Measurements from ENCODE around the gene PGF.

The PGF gene

GRCh38 chr14:74915826-74916225, 39.6 kb downstream of the PGF start:
- no peak for DNase-seq

GRCh38 chr14:74915426-74915825, 40.0 kb downstream of the PGF start:
- no peak for DNase-seq

- DNase-seq: peak; percentile 33 to 61
Observed at GRCh38 chr14:74913986-74914573, 41.3 kb downstream of the PGF start.

GRCh38 chr14:74913393-74913910, 41.9 kb downstream of the PGF start:
- DNase-seq: no peak

- DNase-seq: no peak
Observed at GRCh38 chr14:74912801-74913200, 42.6 kb downstream of the PGF start.

- no peak for DNase-seq
Observed at GRCh38 chr14:74912111-74912510, 43.3 kb downstream of the PGF start.

GRCh38 chr14:74911704-74912103, 43.7 kb downstream of the PGF start:
- DNase-seq: no peak

GRCh38 chr14:74911221-74911620, 44.2 kb downstream of the PGF start:
- no peak for DNase-seq

- DNase-seq: no peak
Observed at GRCh38 chr14:74910556-74910955, 44.8 kb downstream of the PGF start.

GRCh38 chr14:74909911-74910310, 45.5 kb downstream of the PGF start:
- DNase-seq: no peak

- DNase-seq: no peak
Observed at GRCh38 chr14:74909501-74909900, 45.9 kb downstream of the PGF start.

- DNase-seq: no peak
Observed at GRCh38 chr14:74908861-74909341, 46.5 kb downstream of the PGF start.

GRCh38 chr14:74907744-74908143, 47.7 kb downstream of the PGF start:
- DNase-seq: no peak

- DNase-seq: no peak
Observed at GRCh38 chr14:74906925-74907521, 48.4 kb downstream of the PGF start.

- peak; percentile 37 to 88 for DNase-seq
Observed at GRCh38 chr14:74905595-74906142, 49.7 kb downstream of the PGF start.

GRCh38 chr14:74904635-74905503, 50.5 kb downstream of the PGF start:
- no peak for DNase-seq

- no peak for DNase-seq
Observed at GRCh38 chr14:74902941-74903705, 52.3 kb downstream of the PGF start.

GRCh38 chr14:74898694-74899093, 56.7 kb downstream of the PGF start:
- DNase-seq: no peak

- DNase-seq: no peak
Observed at GRCh38 chr14:74898083-74898482, 57.3 kb downstream of the PGF start.

- no peak for DNase-seq
Observed at GRCh38 chr14:74897642-74898041, 57.8 kb downstream of the PGF start.

GRCh38 chr14:74896400-74896799, 59.0 kb downstream of the PGF start:
- no peak for DNase-seq

- peak; percentile 60 to 68 for DNase-seq
Observed at GRCh38 chr14:74893614-74894091, 61.7 kb downstream of the PGF start.

All from inflammatory macrophage treated with lipopolysaccharide for 1 hour (primary cell).